AG09309 (cell line): Measurements from ENCODE around the gene SORCS3.

Experiments
- DNase-seq: peaks from one replicate; pipeline ENCODE4 v3.0.0-alpha.2; 2010; ENCODE audit warnings: low read depth
- H3K4me3 ChIP-seq: 2 replicates; pipeline ENCODE4 v1.5.1; 2011; ENCODE audit warnings: mild to moderate bottlenecking, low read depth, low read length, moderate library complexity; ENCODE audit not compliant: control insufficient read depth
- TF ChIP-seq, protein P1 (sequence below): IDR thresholded peaks from 2 replicates; pipeline ENCODE4 v1.5.1; 2011; ENCODE audit warnings: mild to moderate bottlenecking, low read depth, low read length, inconsistent platforms; ENCODE audit not compliant: insufficient read depth, control insufficient read depth; ENCODE audit errors: missing control alignments

Gene SORCS3

DNA sequence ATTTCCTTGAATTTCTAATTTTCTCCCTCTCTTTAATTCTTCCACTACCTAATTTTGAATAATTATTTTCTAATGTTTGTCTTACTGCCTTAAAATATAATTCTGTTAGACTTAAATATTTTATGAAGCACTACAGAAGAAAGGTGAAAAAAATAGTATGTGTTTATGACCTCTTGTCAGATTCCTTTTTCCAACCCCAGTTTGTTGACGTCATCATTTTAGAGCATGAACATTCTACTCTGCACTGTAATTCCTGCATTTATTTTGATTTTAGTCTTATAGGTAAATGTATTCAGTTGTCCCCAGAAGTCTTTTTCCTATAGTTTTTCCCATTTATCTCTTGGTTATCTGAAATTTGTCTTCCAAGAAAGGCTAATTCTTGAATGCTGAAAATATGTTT lies 468.1 kb downstream of the SORCS3 start:
- no peak for DNase-seq
- TF ChIP-seq, protein P1, sequence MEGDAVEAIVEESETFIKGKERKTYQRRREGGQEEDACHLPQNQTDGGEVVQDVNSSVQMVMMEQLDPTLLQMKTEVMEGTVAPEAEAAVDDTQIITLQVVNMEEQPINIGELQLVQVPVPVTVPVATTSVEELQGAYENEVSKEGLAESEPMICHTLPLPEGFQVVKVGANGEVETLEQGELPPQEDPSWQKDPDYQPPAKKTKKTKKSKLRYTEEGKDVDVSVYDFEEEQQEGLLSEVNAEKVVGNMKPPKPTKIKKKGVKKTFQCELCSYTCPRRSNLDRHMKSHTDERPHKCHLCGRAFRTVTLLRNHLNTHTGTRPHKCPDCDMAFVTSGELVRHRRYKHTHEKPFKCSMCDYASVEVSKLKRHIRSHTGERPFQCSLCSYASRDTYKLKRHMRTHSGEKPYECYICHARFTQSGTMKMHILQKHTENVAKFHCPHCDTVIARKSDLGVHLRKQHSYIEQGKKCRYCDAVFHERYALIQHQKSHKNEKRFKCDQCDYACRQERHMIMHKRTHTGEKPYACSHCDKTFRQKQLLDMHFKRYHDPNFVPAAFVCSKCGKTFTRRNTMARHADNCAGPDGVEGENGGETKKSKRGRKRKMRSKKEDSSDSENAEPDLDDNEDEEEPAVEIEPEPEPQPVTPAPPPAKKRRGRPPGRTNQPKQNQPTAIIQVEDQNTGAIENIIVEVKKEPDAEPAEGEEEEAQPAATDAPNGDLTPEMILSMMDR, result no peak
- no peak overlapping the region for H3K4me3 ChIP-seq

DNA sequence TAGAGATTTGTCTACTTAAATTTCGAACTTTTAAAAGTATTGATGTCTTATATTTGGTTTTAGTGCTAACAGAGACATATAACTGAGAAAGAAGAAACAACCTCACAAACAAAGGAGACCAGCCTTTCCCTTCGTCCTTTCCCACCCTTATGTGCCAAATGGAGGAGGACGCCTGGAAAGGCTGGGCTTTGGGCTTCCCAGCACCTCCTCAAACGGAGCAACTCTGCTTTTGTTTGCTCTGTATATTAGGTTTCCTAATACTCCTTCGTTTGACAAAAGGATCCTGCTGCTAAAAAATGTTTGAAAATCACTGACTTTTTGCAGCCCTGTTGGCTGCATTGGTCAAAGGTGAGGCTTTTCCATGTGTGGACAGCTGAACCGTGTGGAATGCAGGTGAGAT lies 471.8 kb downstream of the SORCS3 start:
- no peak overlapping the region for H3K4me3 ChIP-seq
- TF ChIP-seq, protein P1, result no peak
- DNase-seq, result no peak

DNA sequence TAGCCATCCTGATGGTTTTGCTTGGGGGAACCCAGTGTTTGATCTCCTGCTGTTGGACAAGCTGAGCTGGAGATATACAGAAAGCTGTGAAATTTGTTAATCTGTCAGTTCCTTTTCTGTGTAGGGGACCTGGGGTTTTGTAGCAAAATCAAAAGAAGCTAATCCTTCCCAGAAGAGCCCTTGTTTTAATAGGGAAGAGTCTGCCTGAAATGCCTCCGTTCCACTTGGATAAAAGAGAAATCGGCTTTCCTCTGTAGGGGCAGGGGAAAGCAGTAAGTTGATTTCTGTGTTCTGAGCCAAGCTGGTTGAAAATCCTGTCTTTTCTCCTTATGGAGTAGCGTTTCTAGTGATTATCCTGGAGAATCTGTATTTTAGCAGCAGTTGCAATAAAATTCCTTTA lies 472.6 kb downstream of the SORCS3 start:
- no peak overlapping the region for H3K4me3 ChIP-seq
- no peak for DNase-seq
- TF ChIP-seq, protein P1, result no peak

DNA sequence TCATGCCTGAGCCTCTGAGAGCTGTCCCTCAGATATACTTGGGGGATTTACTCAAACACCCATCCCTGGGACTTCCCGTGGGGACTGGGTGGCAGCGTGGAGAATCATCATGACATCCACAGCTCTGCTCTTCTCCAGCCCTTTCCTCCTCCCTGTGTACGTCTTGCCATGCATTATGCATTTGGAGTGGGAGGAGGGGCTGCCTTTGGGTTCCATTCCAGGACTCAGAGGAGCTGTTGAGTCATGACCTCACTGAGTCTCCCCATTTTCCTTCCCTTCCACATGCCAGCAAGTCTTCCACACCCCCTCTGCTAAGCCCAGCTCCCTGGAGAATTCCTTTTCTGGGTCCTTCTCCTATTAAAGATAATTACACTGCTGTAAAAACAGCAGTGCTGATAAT lies 480.7 kb downstream of the SORCS3 start:
- no peak for DNase-seq
- TF ChIP-seq, protein P1, result no peak
- no peak overlapping the region for H3K4me3 ChIP-seq

DNA sequence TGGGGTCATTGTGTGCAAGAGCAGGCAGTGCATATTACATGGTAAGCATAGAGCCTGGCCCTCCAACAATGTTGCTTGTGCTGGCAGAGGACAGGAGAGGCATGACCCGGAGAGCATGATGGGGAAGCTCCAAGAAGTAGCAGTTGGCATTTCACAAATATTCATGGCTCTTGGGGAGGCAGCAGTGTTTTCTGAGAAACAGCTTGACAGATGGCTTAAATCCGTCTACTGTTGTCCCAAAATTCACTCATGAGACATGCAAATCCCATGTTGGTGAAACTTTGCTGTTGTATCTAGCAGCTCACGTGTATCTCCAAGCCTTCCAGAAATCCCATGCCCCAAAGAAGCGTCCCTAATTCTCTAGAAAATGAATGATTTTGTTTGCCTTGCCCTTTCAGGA lies 487.0 kb downstream of the SORCS3 start:
- TF ChIP-seq, protein P1, result no peak
- H3K4me3 ChIP-seq, result no peak overlapping the region
- DNase-seq, result no peak

DNA sequence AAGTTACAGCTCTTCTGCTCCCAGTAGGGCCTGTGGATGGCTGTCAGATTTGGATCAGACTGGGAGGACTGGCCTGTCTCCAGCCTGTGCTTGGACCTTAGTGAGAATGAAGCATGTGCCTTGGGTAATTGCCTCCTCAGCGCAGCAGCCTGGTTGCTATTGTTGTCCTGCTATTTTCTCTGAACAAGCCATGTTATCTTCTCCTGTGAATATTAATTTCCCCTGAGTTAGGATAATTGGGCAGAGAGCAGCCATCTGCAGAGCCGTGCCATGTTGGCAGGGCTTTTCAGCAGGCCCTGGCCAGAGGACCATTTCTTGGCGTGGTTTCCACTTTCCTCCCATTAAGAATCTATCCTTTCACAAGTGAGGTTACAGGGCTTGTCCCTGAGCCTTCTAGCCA lies 497.3 kb downstream of the SORCS3 start:
- TF ChIP-seq, protein P1, result no peak
- DNase-seq, result no peak
- no peak overlapping the region for H3K4me3 ChIP-seq

DNA sequence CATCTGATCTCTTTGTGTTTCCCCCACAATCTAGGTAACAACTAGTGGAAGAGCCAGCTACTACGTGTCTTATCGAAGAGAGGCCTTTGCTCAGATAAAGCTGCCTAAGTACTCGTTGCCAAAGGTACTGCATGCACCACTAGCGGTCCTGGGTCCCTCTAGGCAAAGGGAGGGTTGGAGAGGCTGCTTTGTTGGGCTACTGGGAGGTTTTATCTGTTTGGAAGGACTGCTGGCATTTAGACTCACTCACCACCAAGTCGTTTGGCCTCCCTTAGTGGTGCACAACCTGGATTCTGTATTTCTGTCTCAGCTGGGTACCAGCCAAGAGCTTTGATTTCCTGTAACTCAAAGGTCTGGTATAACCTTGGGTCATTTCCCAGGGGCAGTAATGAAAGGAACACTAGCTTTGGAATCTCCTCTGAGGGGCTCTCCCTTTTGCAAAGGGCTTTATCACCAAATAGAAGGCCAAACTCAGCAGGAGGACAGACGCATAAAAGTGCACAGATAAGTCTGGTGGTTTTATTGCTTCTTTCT lies 498.3 kb downstream of the SORCS3 start:
- TF ChIP-seq, protein P1, result no peak
- no peak overlapping the region for H3K4me3 ChIP-seq
- DNase-seq, result no peak
